ENCODE data around the gene PLEKHB2. TPM values are rescaled to one million over a fixed set of nuclear protein-coding genes. Genes with fewer than 3 reads are reported as not detected.

Gene PLEKHB2
- total RNA-seq, 4 donors from 2014 or later, result 40.4 to 52.9 (median 44.7) TPM

GRCh38 chr2:131085646-131086045, 19.5 kb upstream of the PLEKHB2 start:
- 58% methylated on average over 2 of the region's 2 CpGs for WGBS
- H3K36me3 ChIP-seq, result peaks cover 24 to 69% (median 55%) of the 10 kb centered on the region in 4 donors
- no peak for TF ChIP-seq POLR2A (IDR thresholded peaks at IDR 0.05; ENCODE audit: low read depth)
- no peak for TF ChIP-seq CTCF (IDR thresholded peaks at IDR 0.05)
- TF ChIP-seq POLR2AphosphoS5 (IDR thresholded peaks at IDR 0.05), result no peak
- no peak for TF ChIP-seq EP300 (IDR thresholded peaks at IDR 0.05)

GRCh38 chr2:131092458-131093005, 12.6 kb upstream of the PLEKHB2 start:
- peaks cover 6 to 30% (median 24%) of the 10 kb centered on the region in 4 donors for H3K36me3 ChIP-seq
- peaks cover 18 to 32% (median 24%) of the 10 kb centered on the region in 4 donors for H3K4me1 ChIP-seq
- TF ChIP-seq POLR2A (IDR thresholded peaks at IDR 0.05; ENCODE audit: low read depth) (no peak), POLR2AphosphoS5 (IDR thresholded peaks at IDR 0.05) (no peak), CTCF (IDR thresholded peaks at IDR 0.05) (no peak), EP300 (IDR thresholded peaks at IDR 0.05) (no peak)
- H3K27ac ChIP-seq (replicated peaks in 1 of 4), result peak overlapping the region; percentile 95 to 98 (median 96)
- no peak for DNase-seq (ENCODE audit: extremely low spot score)
- peaks cover 0 to 4% (median 0%) of the 10 kb centered on the region in 4 donors for H3K9me3 ChIP-seq
- H3K27me3 ChIP-seq, result no peaks in the 10 kb centered on the region
- intact Hi-C loops (cut with DNase I), result no loop called here
- under 1% methylated on average over 23 of the region's 26 CpGs for WGBS
- peak overlapping the region; percentile 77 to 95 (median 80) for H3K4me3 ChIP-seq

More at GRCh38 chr2:131085646-131086045, 19.5 kb upstream of the PLEKHB2 start:
- Histone ChIP-seq H3K27me3 (no peaks in the 10 kb centered on the region), H3K4me1 (peaks cover 20 to 29% (median 27%) of the 10 kb centered on the region in 4 donors), H3K27ac (replicated peaks in 1 of 4) (peak overlapping the region in 1 of 4 donors; percentile 17), H3K4me3 (no peak overlapping the region), H3K9me3 (no peaks in the 10 kb centered on the region)
- intact Hi-C loops (cut with DNase I), result no loop called here
- no peak for DNase-seq (ENCODE audit: extremely low spot score)

GRCh38 chr2:131093006-131093695, 12.0 kb upstream of the PLEKHB2 start, which contains the start of gene FAM168B:
Gene FAM168B, minus strand, starts transcription at chr2:131093460. Its CDS starts 10,814 bp downstream, at chr2:131082646.
- peaks cover 18 to 32% (median 24%) of the 10 kb centered on the region in 4 donors for H3K4me1 ChIP-seq
- peak; percentile 95 for DNase-seq (ENCODE audit: extremely low spot score)
- peak within 1 kb of the TSS; percentile 77 to 95 (median 80) for H3K4me3 ChIP-seq
- intact Hi-C loops (cut with DNase I), result no loop called here
- TF ChIP-seq EP300 (IDR thresholded peaks at IDR 0.05) (no peak), CTCF (IDR thresholded peaks at IDR 0.05) (peak in 1 of 3 experiments; percentile 3), POLR2AphosphoS5 (IDR thresholded peaks at IDR 0.05) (peak; percentile 70 to 89), POLR2A (IDR thresholded peaks at IDR 0.05; ENCODE audit: low read depth) (peak; percentile 70)
- 0% methylated on average over 20 of the region's 107 CpGs for WGBS
- peaks cover 0 to 24% (median 18%) of the 10 kb centered on the region in 4 donors for H3K36me3 ChIP-seq
- peaks cover 0 to 4% (median 0%) of the 10 kb centered on the region in 4 donors for H3K9me3 ChIP-seq
- H3K27me3 ChIP-seq, result no peaks in the 10 kb centered on the region
- H3K27ac ChIP-seq (replicated peaks in 1 of 4), result peak within 1 kb of the TSS; percentile 95 to 98 (median 96)

- H3K9me3 ChIP-seq, result peaks cover 0 to 4% (median 0%) of the 10 kb centered on the region in 4 donors
- no peak for DNase-seq (ENCODE audit: extremely low spot score)
- peak overlapping the region; percentile 77 to 95 (median 80) for H3K4me3 ChIP-seq
- H3K4me1 ChIP-seq, result peaks cover 18 to 32% (median 24%) of the 10 kb centered on the region in 4 donors
- H3K36me3 ChIP-seq, result peaks cover 0 to 17% (median 10%) of the 10 kb centered on the region in 4 donors
- WGBS, result 9% methylated on average over 35 of the region's 37 CpGs
- peak overlapping the region; percentile 95 to 98 (median 96) for H3K27ac ChIP-seq (replicated peaks in 1 of 4)
- H3K27me3 ChIP-seq, result no peaks in the 10 kb centered on the region
- intact Hi-C loops (cut with DNase I), result no loop called here
- no peak for TF ChIP-seq CTCF (IDR thresholded peaks at IDR 0.05)
- no peak for TF ChIP-seq POLR2A (IDR thresholded peaks at IDR 0.05; ENCODE audit: low read depth)
- TF ChIP-seq EP300 (IDR thresholded peaks at IDR 0.05), result no peak
- no peak for TF ChIP-seq POLR2AphosphoS5 (IDR thresholded peaks at IDR 0.05)
These were observed 11.3 kb upstream of the PLEKHB2 start for GRCh38 chr2:131093696-131094462.

Measured in esophagus muscularis mucosa (tissue), 4 donors.